GM12801 (cell line): Measurements from ENCODE around the gene ZBTB45.

Source experiments
- CTCF ChIP-seq: IDR thresholded peaks from one replicate; pipeline ENCODE4 v1.5.1; 2011; ENCODE audit warnings: control low read depth; ENCODE audit not compliant: insufficient read length; ENCODE audit errors: extremely low read depth

ZBTB45 gene

DNA sequence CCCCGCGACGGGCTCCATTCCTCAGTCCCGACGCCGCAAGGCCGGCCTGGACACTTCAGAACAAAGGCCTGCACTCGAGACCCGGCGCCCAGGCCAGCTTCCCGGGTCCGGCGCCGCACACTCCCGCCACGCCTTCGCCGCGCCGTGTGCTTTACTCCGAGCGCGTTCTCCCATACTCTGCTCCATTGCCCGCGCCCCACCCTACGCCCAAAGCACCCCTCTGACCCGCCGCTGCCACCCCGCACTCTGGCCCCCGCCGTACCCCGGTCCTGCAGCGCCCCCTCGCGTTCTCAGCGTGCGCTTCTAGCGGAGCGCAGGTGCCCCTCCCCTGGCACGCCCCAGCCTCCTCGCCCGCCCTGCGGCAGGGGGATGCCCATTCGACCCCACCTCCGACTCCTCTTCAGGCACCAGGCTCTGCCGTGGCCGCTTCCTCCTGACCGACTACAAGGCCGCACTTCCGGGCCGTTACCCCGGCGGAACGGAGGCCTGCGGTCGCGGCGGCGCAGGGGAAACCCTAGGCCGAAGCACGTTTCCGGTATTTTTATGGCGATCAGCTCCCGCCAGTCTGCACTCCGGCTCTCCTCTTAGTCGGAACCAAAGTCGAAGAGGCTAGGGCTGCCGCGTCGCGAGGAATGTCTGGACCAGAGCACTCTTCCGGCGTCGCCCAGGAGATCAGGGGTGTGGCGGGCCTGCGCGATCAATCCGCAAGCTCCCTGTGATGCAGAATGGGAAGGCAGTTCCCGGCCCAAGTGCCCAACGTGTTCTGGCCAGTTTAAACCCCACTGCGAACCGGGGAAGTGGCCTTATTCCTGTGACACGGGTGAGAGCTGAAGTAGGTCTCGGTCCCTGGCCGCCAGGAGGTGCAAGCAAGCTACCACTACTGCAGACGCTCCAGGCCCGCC is at the start of gene ZBTB45:
Gene ZBTB45 (minus strand): TSS at position 456 of the 902 bp plus-strand sequence. CDS start 2,137 bp downstream, outside the sequence.
- TF ChIP-seq CTCF, result no peak

DNA sequence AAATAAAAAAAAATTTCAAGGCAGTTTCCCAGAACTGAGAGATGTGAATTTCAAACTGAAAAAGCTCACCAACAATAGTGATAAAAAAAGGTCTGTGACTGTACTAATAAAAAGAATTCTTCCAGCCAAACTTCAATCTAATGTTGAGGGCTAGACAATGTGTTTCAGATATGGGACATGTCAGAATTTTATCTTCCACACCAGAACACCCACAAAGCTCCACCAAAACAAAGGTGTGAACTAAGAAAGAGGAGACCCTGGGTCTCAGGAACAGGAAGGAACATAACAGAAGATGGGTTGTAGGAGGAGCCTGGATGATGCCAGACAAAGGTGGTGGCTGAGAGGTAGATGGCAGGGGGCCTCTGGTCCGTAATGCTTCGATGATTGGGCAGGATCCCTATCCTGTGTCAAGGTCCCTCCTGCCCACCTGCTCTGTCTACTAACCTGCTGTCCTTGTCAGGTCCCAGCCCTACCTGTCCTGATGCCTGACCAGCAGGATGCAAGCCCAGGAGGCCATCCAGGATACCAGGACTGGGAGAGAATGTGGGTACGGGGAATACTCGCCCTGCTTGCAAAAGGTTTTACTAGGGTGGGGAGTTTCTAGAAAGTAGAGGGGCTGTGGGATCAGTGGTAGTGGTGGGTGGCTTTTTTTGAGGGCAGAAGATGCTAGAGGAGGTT is 49.0 kb upstream of the ZBTB45 start:
- no peak for TF ChIP-seq CTCF

- TF ChIP-seq CTCF, result no peak
Observed at GRCh38 chr19:58566989-58567388, 47.4 kb upstream of the ZBTB45 start.

DNA sequence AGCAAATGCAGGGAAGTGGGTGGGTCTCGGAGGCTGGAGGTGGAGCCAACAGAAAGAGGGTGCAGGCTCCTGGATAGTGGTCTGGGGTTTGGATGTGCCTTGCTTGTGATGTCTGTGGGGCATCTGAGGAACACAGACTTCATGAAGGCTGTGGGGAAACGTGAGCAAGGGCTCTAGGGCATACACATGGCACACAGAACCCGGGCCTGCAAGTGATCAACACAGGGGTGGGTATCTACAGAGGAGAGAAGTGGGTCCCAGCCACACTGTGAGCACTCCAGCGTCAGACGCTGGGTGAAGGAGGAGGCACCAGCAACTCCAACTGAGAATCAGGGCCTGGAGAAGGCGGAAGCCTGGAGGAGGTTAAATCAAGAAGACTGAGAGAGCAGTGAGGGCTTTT is 44.2 kb upstream of the ZBTB45 start:
- TF ChIP-seq CTCF, result no peak

- no peak for TF ChIP-seq CTCF
Observed at GRCh38 chr19:58563034-58563573, 43.5 kb upstream of the ZBTB45 start.

- TF ChIP-seq CTCF, result no peak
Observed at GRCh38 chr19:58562122-58563033, 42.8 kb upstream of the ZBTB45 start.
